Measurements from ENCODE around the gene RLN3.

The RLN3 gene

GRCh38 chr19:13981021-13981420 is 46.9 kb upstream of the RLN3 start:
- no CpG with 5 or more reads among the region's 5 CpGs for WGBS (ENCODE audit: extremely low coverage, insufficient coverage, low lambda C conversion rate)
- DNase-seq = peak; percentile 49

GRCh38 chr19:13981467-13981866 is 46.5 kb upstream of the RLN3 start:
- no peak overlapping the region for H3K18ac ChIP-seq (ENCODE audit: low read length)
- no peak overlapping the region for H3K4me3 ChIP-seq (ENCODE audit: low read length)
- no peaks in the 10 kb centered on the region for H3K79me1 ChIP-seq (ENCODE audit: low read length)
- no peak overlapping the region for H4K8ac ChIP-seq (ENCODE audit: low read depth, low read length)
- H2BK15ac ChIP-seq (replicated peaks; ENCODE audit: low read depth) = no peak overlapping the region
- no peak overlapping the region for H2BK5ac ChIP-seq (ENCODE audit: low read length)
- H3K9ac ChIP-seq (ENCODE audit: low read length) = no peak overlapping the region
- H3K27ac ChIP-seq (ENCODE audit: low read depth, low read length) = no peak overlapping the region
- no peak overlapping the region for H3K4ac ChIP-seq (ENCODE audit: low read depth, low read length)
- no peak overlapping the region for H2BK120ac ChIP-seq (ENCODE audit: low read depth, low read length)
- H4K5ac ChIP-seq (ENCODE audit: low read length) = no peak overlapping the region
- H3K27me3 ChIP-seq (ENCODE audit: insufficient read depth, low read length, poor library complexity) = no peaks in the 10 kb centered on the region
- H3K4me2 ChIP-seq (ENCODE audit: low read length) = no peak overlapping the region
- no peak for DNase-seq
- no peak overlapping the region for H2AK5ac ChIP-seq (ENCODE audit: low read length)
- no peaks in the 10 kb centered on the region for H3K36me3 ChIP-seq (ENCODE audit: control insufficient read depth, insufficient read depth, low read length)
- H3K79me2 ChIP-seq (ENCODE audit: control insufficient read depth, insufficient read depth, low read length) = no peaks in the 10 kb centered on the region
- no peak overlapping the region for H3K23ac ChIP-seq (ENCODE audit: low read length)
- no CpG with 5 or more reads among the region's 9 CpGs for WGBS (ENCODE audit: extremely low coverage, insufficient coverage, low lambda C conversion rate)
- H3K56ac ChIP-seq (ENCODE audit: low read length) = no peak overlapping the region
- H3K4me1 ChIP-seq (ENCODE audit: control insufficient read depth, low read depth, low read length) = peaks cover 6% of the 10 kb centered on the region

More at GRCh38 chr19:13981021-13981420, 46.9 kb upstream of the RLN3 start:
- Histone ChIP-seq H4K8ac (ENCODE audit: low read depth, low read length) (no peak overlapping the region), H3K4ac (ENCODE audit: low read depth, low read length) (no peak overlapping the region), H2BK120ac (ENCODE audit: low read depth, low read length) (no peak overlapping the region), H4K5ac (ENCODE audit: low read length) (no peak overlapping the region), H3K56ac (ENCODE audit: low read length) (no peak overlapping the region), H3K79me2 (ENCODE audit: control insufficient read depth, insufficient read depth, low read length) (no peaks in the 10 kb centered on the region), H2AK5ac (ENCODE audit: low read length) (no peak overlapping the region), H3K18ac (ENCODE audit: low read length) (no peak overlapping the region), H3K23ac (ENCODE audit: low read length) (no peak overlapping the region), H2BK15ac (replicated peaks; ENCODE audit: low read depth) (no peak overlapping the region), H3K27me3 (ENCODE audit: insufficient read depth, low read length, poor library complexity) (no peaks in the 10 kb centered on the region), H3K4me2 (ENCODE audit: low read length) (no peak overlapping the region), H3K4me1 (ENCODE audit: control insufficient read depth, low read depth, low read length) (peaks cover 4% of the 10 kb centered on the region), H2BK5ac (ENCODE audit: low read length) (no peak overlapping the region), H3K9ac (ENCODE audit: low read length) (no peak overlapping the region), H3K79me1 (ENCODE audit: low read length) (no peaks in the 10 kb centered on the region), H3K27ac (ENCODE audit: low read depth, low read length) (no peak overlapping the region), H3K4me3 (ENCODE audit: low read length) (no peak overlapping the region), H3K36me3 (ENCODE audit: control insufficient read depth, insufficient read depth, low read length) (no peaks in the 10 kb centered on the region)

GRCh38 chr19:13981988-13982501 is 45.9 kb upstream of the RLN3 start:
- Histone ChIP-seq H3K27me3 (ENCODE audit: insufficient read depth, low read length, poor library complexity) (no peaks in the 10 kb centered on the region), H3K79me2 (ENCODE audit: control insufficient read depth, insufficient read depth, low read length) (no peaks in the 10 kb centered on the region), H3K4me2 (ENCODE audit: low read length) (no peak overlapping the region), H3K79me1 (ENCODE audit: low read length) (no peaks in the 10 kb centered on the region), H2BK120ac (ENCODE audit: low read depth, low read length) (no peak overlapping the region), H2BK15ac (replicated peaks; ENCODE audit: low read depth) (no peak overlapping the region), H3K4ac (ENCODE audit: low read depth, low read length) (no peak overlapping the region), H2BK5ac (ENCODE audit: low read length) (no peak overlapping the region), H4K8ac (ENCODE audit: low read depth, low read length) (no peak overlapping the region), H3K4me1 (ENCODE audit: control insufficient read depth, low read depth, low read length) (peaks cover 6% of the 10 kb centered on the region), H4K5ac (ENCODE audit: low read length) (no peak overlapping the region), H3K56ac (ENCODE audit: low read length) (no peak overlapping the region), H3K23ac (ENCODE audit: low read length) (no peak overlapping the region), H3K27ac (ENCODE audit: low read depth, low read length) (no peak overlapping the region), H2AK5ac (ENCODE audit: low read length) (no peak overlapping the region), H3K4me3 (ENCODE audit: low read length) (no peak overlapping the region), H3K9ac (ENCODE audit: low read length) (no peak overlapping the region), H3K36me3 (ENCODE audit: control insufficient read depth, insufficient read depth, low read length) (no peaks in the 10 kb centered on the region), H3K18ac (ENCODE audit: low read length) (no peak overlapping the region)
- no CpG with 5 or more reads among the region's 17 CpGs for WGBS (ENCODE audit: extremely low coverage, insufficient coverage, low lambda C conversion rate)
- DNase-seq = no peak

GRCh38 chr19:13982773-13983172 is 45.2 kb upstream of the RLN3 start:
- Histone ChIP-seq H3K27me3 (ENCODE audit: insufficient read depth, low read length, poor library complexity) (no peaks in the 10 kb centered on the region), H4K8ac (ENCODE audit: low read depth, low read length) (no peak overlapping the region), H3K36me3 (ENCODE audit: control insufficient read depth, insufficient read depth, low read length) (no peaks in the 10 kb centered on the region), H2AK5ac (ENCODE audit: low read length) (no peak overlapping the region), H3K4me2 (ENCODE audit: low read length) (no peak overlapping the region), H3K23ac (ENCODE audit: low read length) (no peak overlapping the region), H3K4me1 (ENCODE audit: control insufficient read depth, low read depth, low read length) (peaks cover 6% of the 10 kb centered on the region), H2BK15ac (replicated peaks; ENCODE audit: low read depth) (no peak overlapping the region), H3K4me3 (ENCODE audit: low read length) (no peak overlapping the region), H2BK5ac (ENCODE audit: low read length) (no peak overlapping the region), H3K27ac (ENCODE audit: low read depth, low read length) (no peak overlapping the region), H3K79me1 (ENCODE audit: low read length) (no peaks in the 10 kb centered on the region), H3K18ac (ENCODE audit: low read length) (no peak overlapping the region), H4K5ac (ENCODE audit: low read length) (no peak overlapping the region), H3K79me2 (ENCODE audit: control insufficient read depth, insufficient read depth, low read length) (no peaks in the 10 kb centered on the region), H3K9ac (ENCODE audit: low read length) (no peak overlapping the region), H2BK120ac (ENCODE audit: low read depth, low read length) (no peak overlapping the region), H3K56ac (ENCODE audit: low read length) (no peak overlapping the region), H3K4ac (ENCODE audit: low read depth, low read length) (no peak overlapping the region)
- no CpG with 5 or more reads among the region's 9 CpGs for WGBS (ENCODE audit: extremely low coverage, insufficient coverage, low lambda C conversion rate)
- no peak for DNase-seq

- no peak overlapping the region for H4K8ac ChIP-seq (ENCODE audit: low read depth, low read length)
- no peak overlapping the region for H2AK5ac ChIP-seq (ENCODE audit: low read length)
- no peaks in the 10 kb centered on the region for H3K27me3 ChIP-seq (ENCODE audit: insufficient read depth, low read length, poor library complexity)
- H2BK15ac ChIP-seq (replicated peaks; ENCODE audit: low read depth) = no peak overlapping the region
- no peak for DNase-seq
- no peaks in the 10 kb centered on the region for H3K79me2 ChIP-seq (ENCODE audit: control insufficient read depth, insufficient read depth, low read length)
- no peak overlapping the region for H3K23ac ChIP-seq (ENCODE audit: low read length)
- no peak overlapping the region for H3K4me2 ChIP-seq (ENCODE audit: low read length)
- no peaks in the 10 kb centered on the region for H3K36me3 ChIP-seq (ENCODE audit: control insufficient read depth, insufficient read depth, low read length)
- no peak overlapping the region for H3K9ac ChIP-seq (ENCODE audit: low read length)
- H3K4me1 ChIP-seq (ENCODE audit: control insufficient read depth, low read depth, low read length) = peaks cover 3% of the 10 kb centered on the region
- no peak overlapping the region for H3K27ac ChIP-seq (ENCODE audit: low read depth, low read length)
- no peak overlapping the region for H3K4ac ChIP-seq (ENCODE audit: low read depth, low read length)
- no peak overlapping the region for H2BK5ac ChIP-seq (ENCODE audit: low read length)
- no CpG with 5 or more reads among the region's 21 CpGs for WGBS (ENCODE audit: extremely low coverage, insufficient coverage, low lambda C conversion rate)
- no peak overlapping the region for H3K4me3 ChIP-seq (ENCODE audit: low read length)
- H3K56ac ChIP-seq (ENCODE audit: low read length) = no peak overlapping the region
- no peak overlapping the region for H2BK120ac ChIP-seq (ENCODE audit: low read depth, low read length)
- no peaks in the 10 kb centered on the region for H3K79me1 ChIP-seq (ENCODE audit: low read length)
- no peak overlapping the region for H4K5ac ChIP-seq (ENCODE audit: low read length)
- H3K18ac ChIP-seq (ENCODE audit: low read length) = no peak overlapping the region
Observed at GRCh38 chr19:13983213-13983889, 44.6 kb upstream of the RLN3 start.

GRCh38 chr19:13984186-13984585 is 43.8 kb upstream of the RLN3 start:
- no peak overlapping the region for H3K4ac ChIP-seq (ENCODE audit: low read depth, low read length)
- H3K36me3 ChIP-seq (ENCODE audit: control insufficient read depth, insufficient read depth, low read length) = no peaks in the 10 kb centered on the region
- H3K9ac ChIP-seq (ENCODE audit: low read length) = no peak overlapping the region
- H4K5ac ChIP-seq (ENCODE audit: low read length) = no peak overlapping the region
- peaks cover 3% of the 10 kb centered on the region for H3K4me1 ChIP-seq (ENCODE audit: control insufficient read depth, low read depth, low read length)
- H2BK5ac ChIP-seq (ENCODE audit: low read length) = no peak overlapping the region
- no peak overlapping the region for H2BK120ac ChIP-seq (ENCODE audit: low read depth, low read length)
- no peak overlapping the region for H3K23ac ChIP-seq (ENCODE audit: low read length)
- H3K27ac ChIP-seq (ENCODE audit: low read depth, low read length) = no peak overlapping the region
- no peaks in the 10 kb centered on the region for H3K79me2 ChIP-seq (ENCODE audit: control insufficient read depth, insufficient read depth, low read length)
- no peak overlapping the region for H3K56ac ChIP-seq (ENCODE audit: low read length)
- H3K4me3 ChIP-seq (ENCODE audit: low read length) = no peak overlapping the region
- H3K27me3 ChIP-seq (ENCODE audit: insufficient read depth, low read length, poor library complexity) = no peaks in the 10 kb centered on the region
- DNase-seq = no peak
- H3K4me2 ChIP-seq (ENCODE audit: low read length) = no peak overlapping the region
- H4K8ac ChIP-seq (ENCODE audit: low read depth, low read length) = no peak overlapping the region
- no peak overlapping the region for H2AK5ac ChIP-seq (ENCODE audit: low read length)
- H2BK15ac ChIP-seq (replicated peaks; ENCODE audit: low read depth) = no peak overlapping the region
- no CpG with 5 or more reads among the region's 15 CpGs for WGBS (ENCODE audit: extremely low coverage, insufficient coverage, low lambda C conversion rate)
- H3K79me1 ChIP-seq (ENCODE audit: low read length) = no peaks in the 10 kb centered on the region
- H3K18ac ChIP-seq (ENCODE audit: low read length) = no peak overlapping the region
